Left ventricle myocardium superior (tissue), 1 donor: ENCODE results near the gene CEP43. TPM values are rescaled to one million over a fixed set of nuclear protein-coding genes. Genes with fewer than 3 reads are reported as not detected.

Experiments
- ATAC-seq: fragments of 200-7000 bp; cut with Tn5 transposase; one replicate; pipeline ENCODE4 v1.9.1; 2020; ENCODE audit warnings: mild to moderate bottlenecking, moderate library complexity
- DNase-seq: peaks from one replicate; pipeline ENCODE4 v3.0.0-alpha.2; 2020
- intact Hi-C: fragments of 100-400 bp; cut with micrococcal nuclease; formaldehyde crosslinking; loops from one replicate; pipeline ENCODE4 v1.11.0; 2022
- total RNA-seq: library from RNA; stranded (reverse); fragmentation: NEBNext Ultra II Directional; extraction: Animal tissue kit (Norgen Biotek cat#: 25700); gene quantifications from one replicate; pipeline ENCODE4 v1.2.1, GENCODE V29; 2021
- donor health status: DM: no; HTN: yes; CAD: no; lungs with severe emphysema.

Gene CEP43
- total RNA-seq, 1 donor from 2014 or later, result 12.3 TPM

GRCh38 chr6:166959911-166960608 lies 39.1 kb upstream of the CEP43 start:
- no peak for ATAC-seq
- intact Hi-C loops, result no loop called here
- no peak for DNase-seq

GRCh38 chr6:166960609-166960978 lies 38.6 kb upstream of the CEP43 start:
- DNase-seq, result no peak
- intact Hi-C loops, result no loop called here
- no peak for ATAC-seq

- no peak for ATAC-seq
- intact Hi-C loops, result no loop called here
- DNase-seq, result no peak
These were observed 32.9 kb upstream of the CEP43 start for GRCh38 chr6:166966268-166966667.

- intact Hi-C loops, result no loop called here
- no peak for DNase-seq
- ATAC-seq, result no peak
These were observed 29.7 kb upstream of the CEP43 start for GRCh38 chr6:166969390-166970002.

- DNase-seq (no peak), ATAC-seq (no peak)
- intact Hi-C loops, result no loop called here
These were observed 29.1 kb upstream of the CEP43 start for GRCh38 chr6:166970091-166970490.

- intact Hi-C loops, result no loop called here
- DNase-seq, result no peak
- no peak for ATAC-seq
These were observed 28.4 kb upstream of the CEP43 start for GRCh38 chr6:166970776-166971175.

- intact Hi-C loops, result no loop called here
- DNase-seq (no peak), ATAC-seq (no peak)
These were observed 27.9 kb upstream of the CEP43 start for GRCh38 chr6:166971271-166971670.

GRCh38 chr6:166972101-166972500 lies 27.1 kb upstream of the CEP43 start:
- ATAC-seq (no peak), DNase-seq (no peak)
- intact Hi-C loops, result no loop called here

GRCh38 chr6:166976636-166977035 lies 22.6 kb upstream of the CEP43 start:
- DNase-seq (no peak), ATAC-seq (no peak)
- intact Hi-C loops, result no loop called here

- no peak for ATAC-seq
- intact Hi-C loops, result no loop called here
- DNase-seq, result no peak
These were observed 21.3 kb upstream of the CEP43 start for GRCh38 chr6:166977621-166978525.

GRCh38 chr6:166980738-166981137 lies 18.5 kb upstream of the CEP43 start:
- intact Hi-C loops, result no loop called here
- DNase-seq (no peak), ATAC-seq (no peak)

- ATAC-seq (no peak), DNase-seq (no peak)
- intact Hi-C loops, result no loop called here
These were observed 11.7 kb upstream of the CEP43 start for GRCh38 chr6:166987448-166987847.

GRCh38 chr6:166987930-166988329 lies 11.3 kb upstream of the CEP43 start:
- DNase-seq (no peak), ATAC-seq (no peak)
- intact Hi-C loops, result no loop called here

- intact Hi-C loops, result no loop called here
- DNase-seq, result no peak
- no peak for ATAC-seq
These were observed 10.5 kb upstream of the CEP43 start for GRCh38 chr6:166988674-166989201.

- ATAC-seq (peak; percentile 30), DNase-seq (no peak)
- intact Hi-C loops, result no loop called here
These were observed 9.7 kb upstream of the CEP43 start for GRCh38 chr6:166989427-166990032.

- intact Hi-C loops, result no loop called here
These were observed 2.8 kb upstream of the CEP43 start for GRCh38 chr6:166996406-166996805.

GRCh38 chr6:166997348-166997747 lies 1.8 kb upstream of the CEP43 start:
- DNase-seq (no peak), ATAC-seq (no peak)
- intact Hi-C loops, result no loop called here

More at GRCh38 chr6:166996406-166996805, 2.8 kb upstream of the CEP43 start:
- no peak for DNase-seq
- no peak for ATAC-seq

GRCh38 chr6:166997768-166998255 lies 1.4 kb upstream of the CEP43 start:
- DNase-seq (peak; percentile 59), ATAC-seq (peak; percentile 22)
- intact Hi-C loops, result no loop called here
